IPS-NIHi11 (cell line): Measurements from ENCODE around the gene FSHR.

Experiments
- DNase-seq: peaks from one replicate; pipeline ENCODE4 v3.0.0; 2012; ENCODE audit warnings: mixed read lengths, low spot score

The FSHR gene

GRCh38 chr2:49029406-49029805 lies 124.9 kb downstream of the FSHR start:
- DNase-seq, result no peak

- DNase-seq, result no peak
Observed at GRCh38 chr2:49028101-49028500, 126.2 kb downstream of the FSHR start.

- no peak for DNase-seq
Observed at GRCh38 chr2:49026706-49027105, 127.6 kb downstream of the FSHR start.

- no peak for DNase-seq
Observed at GRCh38 chr2:49021271-49021670, 133.0 kb downstream of the FSHR start.

- DNase-seq, result no peak
Observed at GRCh38 chr2:49005261-49005660, 149.1 kb downstream of the FSHR start.

GRCh38 chr2:49004036-49004626 lies 150.2 kb downstream of the FSHR start:
- DNase-seq, result no peak

- no peak for DNase-seq
Observed at GRCh38 chr2:49003201-49003600, 151.1 kb downstream of the FSHR start.

- DNase-seq, result no peak
Observed at GRCh38 chr2:49002750-49003149, 151.6 kb downstream of the FSHR start.

GRCh38 chr2:49000695-49001094 lies 153.6 kb downstream of the FSHR start:
- DNase-seq, result no peak

GRCh38 chr2:48998449-48998848 lies 155.9 kb downstream of the FSHR start:
- DNase-seq, result no peak

GRCh38 chr2:48993576-48993975 lies 160.7 kb downstream of the FSHR start:
- DNase-seq, result no peak

- DNase-seq, result peak; percentile 9
Observed at GRCh38 chr2:48991415-48992131, 162.7 kb downstream of the FSHR start.

GRCh38 chr2:48984922-48985321 lies 169.4 kb downstream of the FSHR start:
- DNase-seq, result no peak

GRCh38 chr2:48983551-48983950 lies 170.8 kb downstream of the FSHR start:
- DNase-seq, result no peak

- no peak for DNase-seq
Observed at GRCh38 chr2:48982887-48983435, 171.4 kb downstream of the FSHR start.

GRCh38 chr2:48980846-48981245 lies 173.5 kb downstream of the FSHR start:
- no peak for DNase-seq

- DNase-seq, result no peak
Observed at GRCh38 chr2:48979691-48980090, 174.6 kb downstream of the FSHR start.

GRCh38 chr2:48978131-48978530 lies 176.2 kb downstream of the FSHR start:
- DNase-seq, result no peak

GRCh38 chr2:48971801-48972200 lies 182.5 kb downstream of the FSHR start:
- DNase-seq, result no peak

- DNase-seq, result no peak
Observed at GRCh38 chr2:48968011-48968410, 186.3 kb downstream of the FSHR start.

GRCh38 chr2:48965204-48965603 lies 189.1 kb downstream of the FSHR start:
- DNase-seq, result no peak

- no peak for DNase-seq
Observed at GRCh38 chr2:48961009-48961408, 193.3 kb downstream of the FSHR start.

GRCh38 chr2:48954935-48955334 lies 199.4 kb downstream of the FSHR start:
- DNase-seq, result no peak

- DNase-seq, result no peak
Observed at GRCh38 chr2:48954311-48954710, 200.0 kb downstream of the FSHR start.
